ENCODE measurements around the gene DGKG.

DGKG gene

GRCh38 chr3:186207515-186207914 is 154.5 kb downstream of the DGKG start:
- POLR2A ChIA-PET, result no interaction called here

DNA sequence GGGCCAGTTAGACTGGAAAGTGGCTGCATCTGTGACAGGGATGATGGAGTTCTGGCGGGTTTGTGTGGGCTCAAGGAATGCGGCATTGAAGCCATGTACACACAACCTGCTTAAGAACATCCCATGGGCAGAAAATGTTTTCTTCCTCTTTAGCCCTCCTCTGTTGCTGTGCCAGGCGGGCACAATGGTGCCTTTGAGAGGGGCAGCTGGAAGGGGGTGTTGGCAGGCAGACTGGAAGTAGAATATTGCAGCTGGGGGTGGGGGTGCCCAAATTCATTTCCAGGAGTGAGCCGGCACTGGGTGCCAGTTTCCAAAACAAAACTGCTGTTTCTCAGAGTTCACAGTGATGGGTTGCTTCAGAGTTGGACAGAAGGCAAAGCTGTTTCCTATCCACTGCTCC is 161.3 kb downstream of the DGKG start:
- no peak for DNase-seq (ENCODE audit: low read depth, low spot score)
- no peak overlapping the region for H3K4me3 ChIP-seq (ENCODE audit: low read depth, low read length)
- TF ChIP-seq, protein P1, sequence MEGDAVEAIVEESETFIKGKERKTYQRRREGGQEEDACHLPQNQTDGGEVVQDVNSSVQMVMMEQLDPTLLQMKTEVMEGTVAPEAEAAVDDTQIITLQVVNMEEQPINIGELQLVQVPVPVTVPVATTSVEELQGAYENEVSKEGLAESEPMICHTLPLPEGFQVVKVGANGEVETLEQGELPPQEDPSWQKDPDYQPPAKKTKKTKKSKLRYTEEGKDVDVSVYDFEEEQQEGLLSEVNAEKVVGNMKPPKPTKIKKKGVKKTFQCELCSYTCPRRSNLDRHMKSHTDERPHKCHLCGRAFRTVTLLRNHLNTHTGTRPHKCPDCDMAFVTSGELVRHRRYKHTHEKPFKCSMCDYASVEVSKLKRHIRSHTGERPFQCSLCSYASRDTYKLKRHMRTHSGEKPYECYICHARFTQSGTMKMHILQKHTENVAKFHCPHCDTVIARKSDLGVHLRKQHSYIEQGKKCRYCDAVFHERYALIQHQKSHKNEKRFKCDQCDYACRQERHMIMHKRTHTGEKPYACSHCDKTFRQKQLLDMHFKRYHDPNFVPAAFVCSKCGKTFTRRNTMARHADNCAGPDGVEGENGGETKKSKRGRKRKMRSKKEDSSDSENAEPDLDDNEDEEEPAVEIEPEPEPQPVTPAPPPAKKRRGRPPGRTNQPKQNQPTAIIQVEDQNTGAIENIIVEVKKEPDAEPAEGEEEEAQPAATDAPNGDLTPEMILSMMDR (IDR thresholded peaks at IDR 0.05; ENCODE audit: insufficient read depth, low read length, missing control alignments), result no peak
- POLR2A ChIA-PET, result no interaction called here
- CTCF ChIA-PET, result no interaction called here

More at GRCh38 chr3:186207515-186207914, 154.5 kb downstream of the DGKG start:
- TF ChIP-seq, protein P1 (IDR thresholded peaks at IDR 0.05; ENCODE audit: insufficient read depth, low read length, missing control alignments), result no peak
- H3K4me3 ChIP-seq (ENCODE audit: low read depth, low read length), result no peak overlapping the region
- no peak for DNase-seq (ENCODE audit: low read depth, low spot score)
- CTCF ChIA-PET, result interaction anchor here (1.2 kb wide), 1 partner anchor 18 kb away, joined by 3 read pairs; no protein-coding TSS in a partner anchor

DNA sequence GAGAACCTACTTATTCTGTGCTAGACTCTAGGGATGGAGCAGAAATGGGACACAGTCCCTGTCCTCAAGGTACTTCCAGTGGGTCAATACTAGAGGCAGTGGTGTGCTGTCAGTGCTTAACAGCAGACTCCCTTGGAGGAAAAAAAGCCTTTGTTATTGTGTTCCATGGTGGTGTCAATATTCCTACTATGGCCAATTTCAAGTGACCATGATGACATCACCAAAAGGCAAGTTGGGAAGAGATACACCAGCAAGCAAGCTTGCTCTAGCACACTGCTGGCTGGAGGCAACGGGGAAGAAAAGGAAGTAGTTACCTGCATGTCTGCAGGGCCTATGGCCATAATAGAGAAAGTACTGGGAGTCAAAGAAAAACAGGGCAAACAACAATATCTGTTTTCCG is 163.6 kb downstream of the DGKG start:
- ChIA-PET POLR2A (no interaction called here), CTCF (no interaction called here)
- DNase-seq (ENCODE audit: low read depth, low spot score), result no peak
- TF ChIP-seq, protein P1 (IDR thresholded peaks at IDR 0.05; ENCODE audit: insufficient read depth, low read length, missing control alignments), result no peak
- no peak overlapping the region for H3K4me3 ChIP-seq (ENCODE audit: low read depth, low read length)

- ChIA-PET POLR2A (no interaction called here), CTCF (no interaction called here)
- no peak for DNase-seq (ENCODE audit: low read depth, low spot score)
- H3K4me3 ChIP-seq (ENCODE audit: low read depth, low read length), result no peak overlapping the region
- TF ChIP-seq, protein P1 (IDR thresholded peaks at IDR 0.05; ENCODE audit: insufficient read depth, low read length, missing control alignments), result no peak
Measured at GRCh38 chr3:186194451-186194811, 167.6 kb downstream of the DGKG start.

DNA sequence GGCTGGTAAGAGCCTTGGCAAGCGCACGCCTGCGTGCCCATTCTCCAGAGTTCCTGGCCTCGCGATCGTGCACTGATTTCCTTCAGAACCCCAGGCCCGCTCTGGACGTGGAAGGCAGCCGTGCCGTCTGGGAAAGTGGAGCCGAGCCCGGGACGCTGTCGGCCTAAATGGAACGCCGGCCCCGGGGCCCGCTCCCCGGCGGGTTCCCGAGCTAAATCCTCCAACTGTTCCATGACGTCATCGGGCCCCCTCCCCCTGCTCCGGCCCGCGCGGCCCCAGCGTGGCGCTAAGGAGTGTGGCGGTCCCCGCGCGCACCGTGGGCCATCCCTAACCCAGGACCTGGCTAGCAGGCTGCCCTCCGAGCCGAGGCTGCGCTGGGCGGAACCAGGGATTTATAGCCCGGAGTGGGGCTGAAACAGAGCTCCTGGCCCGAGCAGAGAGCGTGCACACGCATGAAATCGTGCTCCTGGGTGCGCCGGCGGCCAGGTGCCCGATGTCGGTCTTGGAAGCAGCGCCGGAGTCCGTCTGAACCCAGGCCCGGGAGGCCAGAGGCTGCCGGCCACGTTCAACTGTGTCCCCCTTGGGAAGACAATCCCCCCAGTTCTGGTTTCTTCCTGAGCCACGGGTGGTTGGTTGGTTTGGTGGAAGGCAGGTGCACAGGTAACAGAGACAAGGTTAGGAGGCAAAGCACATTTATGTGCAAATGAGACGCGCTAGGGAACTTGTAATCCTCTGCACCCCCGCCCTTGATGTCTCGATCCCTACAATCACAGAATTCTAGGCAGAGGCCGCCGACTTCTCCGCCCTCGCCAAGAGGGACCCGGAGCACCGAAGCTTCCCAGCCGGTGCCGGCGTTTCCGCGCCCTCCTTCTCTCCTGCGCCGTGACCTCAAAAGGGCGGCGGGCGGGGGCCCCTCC is 168.2 kb downstream of the DGKG start:
- no peak overlapping the region for H3K4me3 ChIP-seq (ENCODE audit: low read depth, low read length)
- ChIA-PET POLR2A (no interaction called here), CTCF (no interaction called here)
- no peak for DNase-seq (ENCODE audit: low read depth, low spot score)
- TF ChIP-seq, protein P1 (IDR thresholded peaks at IDR 0.05; ENCODE audit: insufficient read depth, low read length, missing control alignments), result no peak

DNA sequence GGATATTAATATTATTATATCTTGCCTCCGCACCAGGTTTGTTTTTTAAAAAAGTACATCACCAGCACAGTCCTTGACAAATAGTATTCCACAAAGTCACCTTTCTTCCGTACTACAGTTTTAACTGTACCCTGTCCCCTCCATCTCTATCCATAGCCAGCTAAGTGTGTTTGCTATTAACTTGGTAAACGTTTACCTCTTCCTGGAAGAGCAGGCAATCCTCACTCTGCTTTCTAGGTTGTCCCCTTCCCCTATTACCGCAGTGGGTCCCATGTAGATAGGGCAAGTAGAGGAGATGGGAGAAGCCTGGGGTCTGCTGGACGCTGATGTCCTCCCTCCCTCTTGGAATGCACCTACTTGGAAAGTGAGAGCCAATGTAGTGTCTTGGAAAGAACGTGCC is 169.2 kb downstream of the DGKG start:
- TF ChIP-seq, protein P1 (IDR thresholded peaks at IDR 0.05; ENCODE audit: insufficient read depth, low read length, missing control alignments), result no peak
- ChIA-PET POLR2A (no interaction called here), CTCF (interaction anchor here (1.1 kb wide), 1 partner anchor 84 kb away, joined by 3 read pairs; no protein-coding TSS in a partner anchor)
- no peak overlapping the region for H3K4me3 ChIP-seq (ENCODE audit: low read depth, low read length)
- DNase-seq (ENCODE audit: low read depth, low spot score), result no peak

Data from AG04449 (cell line).